ENCODE data around the gene GAB1. TPM values are rescaled to one million over a fixed set of nuclear protein-coding genes. Genes with fewer than 3 reads are reported as not detected.

Gene GAB1
- 6.9 TPM for total RNA-seq
- polyA plus RNA-seq = 3.9 TPM
- long read RNA-seq, donor 1 = 0 reads
- long read RNA-seq, donor 2 = 0 reads
- long read RNA-seq, donor 3 = 0 reads
- long read RNA-seq, donor 4 = 0 reads
- long read RNA-seq, donor 5, partial matches to known transcripts = 0 of 1 reads
- long read RNA-seq, donor 5, other reads (novel, unspliced or antisense) = 0 of 1 reads
- long read RNA-seq, donor 6 = 0 reads
- long read RNA-seq, donor 7, partial matches to known transcripts = 8 of 8 reads
- long read RNA-seq, donor 7, other reads (novel, unspliced or antisense) = 0 of 8 reads
- long read RNA-seq, donor 8 = 0 reads
- long read RNA-seq, donor 9, partial matches to known transcripts = 0 of 1 reads
- long read RNA-seq, donor 9, other reads (novel, unspliced or antisense) = 0 of 1 reads
- long read RNA-seq, donor 10 = 0 reads

- H3K9me3 ChIP-seq (ENCODE audit: control insufficient read depth in 2 of 2, insufficient read depth in 1 of 2, low read length in 1 of 2) = no peaks in the 10 kb centered on the region
- H3K27ac ChIP-seq (ENCODE audit: low read depth in 1 of 2, low read length in 1 of 2) = peak within 1 kb of the TSS; percentile 58 to 88
- H3K4me3 ChIP-seq (ENCODE audit: low read length in 2 of 2) = peak within 1 kb of the TSS; percentile 79 to 84
- WGBS = under 1% methylated on average over 81 of the region's 81 CpGs
- DNase-seq (ENCODE audit: low read depth in 6 of 9, low spot score in 9 of 9) = peak in 6 of 9 donors; percentile 32 to 70 (median 42)
- peaks cover 7 to 18% of the 10 kb centered on the region in 2 donors for H3K4me1 ChIP-seq (ENCODE audit: control insufficient read depth in 2 of 2, insufficient read depth in 2 of 2, low read length in 2 of 2)
- peaks cover 0 to 31% of the 10 kb centered on the region in 2 donors for H3K27me3 ChIP-seq (ENCODE audit: control insufficient read depth in 2 of 2, insufficient read depth in 1 of 2, low read length in 1 of 2)
- H3K36me3 ChIP-seq (ENCODE audit: control insufficient read depth in 2 of 2, insufficient read depth in 2 of 2, low read length in 1 of 2) = no peaks in the 10 kb centered on the region
Observed at GRCh38 chr4:143336781-143337599, at the start of gene GAB1. GAB1 (plus strand) TSS chr4:143336876; CDS start chr4:143337189, 313 bp downstream.

- H3K27ac ChIP-seq (ENCODE audit: low read depth in 1 of 2, low read length in 1 of 2) = peak overlapping the region in 1 of 2 donors; percentile 19
- peak in 2 of 9 donors; percentile 5 to 29 for DNase-seq (ENCODE audit: low read depth in 6 of 9, low spot score in 9 of 9)
- no peak overlapping the region for H3K4me3 ChIP-seq (ENCODE audit: low read length in 2 of 2)
- H3K36me3 ChIP-seq (ENCODE audit: control insufficient read depth in 2 of 2, insufficient read depth in 2 of 2, low read length in 1 of 2) = no peaks in the 10 kb centered on the region
- no peaks in the 10 kb centered on the region for H3K27me3 ChIP-seq (ENCODE audit: control insufficient read depth in 2 of 2, insufficient read depth in 1 of 2, low read length in 1 of 2)
- 63% methylated on average over 3 of the region's 3 CpGs for WGBS
- H3K9me3 ChIP-seq (ENCODE audit: control insufficient read depth in 2 of 2, insufficient read depth in 1 of 2, low read length in 1 of 2) = no peaks in the 10 kb centered on the region
- peaks cover 0 to 2% of the 10 kb centered on the region in 2 donors for H3K4me1 ChIP-seq (ENCODE audit: control insufficient read depth in 2 of 2, insufficient read depth in 2 of 2, low read length in 2 of 2)
Observed at GRCh38 chr4:143287572-143287923, 49.1 kb upstream of the GAB1 start.

GRCh38 chr4:143288171-143288570, 48.5 kb upstream of the GAB1 start:
- H3K27me3 ChIP-seq (ENCODE audit: control insufficient read depth in 2 of 2, insufficient read depth in 1 of 2, low read length in 1 of 2) = no peaks in the 10 kb centered on the region
- no peaks in the 10 kb centered on the region for H3K9me3 ChIP-seq (ENCODE audit: control insufficient read depth in 2 of 2, insufficient read depth in 1 of 2, low read length in 1 of 2)
- H3K36me3 ChIP-seq (ENCODE audit: control insufficient read depth in 2 of 2, insufficient read depth in 2 of 2, low read length in 1 of 2) = no peaks in the 10 kb centered on the region
- WGBS = 97% methylated on average over 4 of the region's 4 CpGs
- no peak for DNase-seq (ENCODE audit: low read depth in 6 of 9, low spot score in 9 of 9)
- H3K27ac ChIP-seq (ENCODE audit: low read depth in 1 of 2, low read length in 1 of 2) = no peak overlapping the region
- no peak overlapping the region for H3K4me3 ChIP-seq (ENCODE audit: low read length in 2 of 2)
- peaks cover 0 to 2% of the 10 kb centered on the region in 2 donors for H3K4me1 ChIP-seq (ENCODE audit: control insufficient read depth in 2 of 2, insufficient read depth in 2 of 2, low read length in 2 of 2)

GRCh38 chr4:143289370-143289769, 47.3 kb upstream of the GAB1 start:
- H3K4me1 ChIP-seq (ENCODE audit: control insufficient read depth in 2 of 2, insufficient read depth in 2 of 2, low read length in 2 of 2) = peaks cover 0 to 2% of the 10 kb centered on the region in 2 donors

GRCh38 chr4:143291314-143291713, 45.4 kb upstream of the GAB1 start:
- Histone ChIP-seq H3K27me3 (ENCODE audit: control insufficient read depth in 2 of 2, insufficient read depth in 1 of 2, low read length in 1 of 2) (no peaks in the 10 kb centered on the region), H3K4me1 (ENCODE audit: control insufficient read depth in 2 of 2, insufficient read depth in 2 of 2, low read length in 2 of 2) (peaks cover 0 to 2% of the 10 kb centered on the region in 2 donors), H3K4me3 (ENCODE audit: low read length in 2 of 2) (no peak overlapping the region), H3K36me3 (ENCODE audit: control insufficient read depth in 2 of 2, insufficient read depth in 2 of 2, low read length in 1 of 2) (no peaks in the 10 kb centered on the region), H3K27ac (ENCODE audit: low read depth in 1 of 2, low read length in 1 of 2) (no peak overlapping the region), H3K9me3 (ENCODE audit: control insufficient read depth in 2 of 2, insufficient read depth in 1 of 2, low read length in 1 of 2) (no peaks in the 10 kb centered on the region)
- DNase-seq (ENCODE audit: low read depth in 6 of 9, low spot score in 9 of 9) = no peak

More at GRCh38 chr4:143289370-143289769, 47.3 kb upstream of the GAB1 start:
- DNase-seq (ENCODE audit: low read depth in 6 of 9, low spot score in 9 of 9) = no peak
- Histone ChIP-seq H3K9me3 (ENCODE audit: control insufficient read depth in 2 of 2, insufficient read depth in 1 of 2, low read length in 1 of 2) (no peaks in the 10 kb centered on the region), H3K36me3 (ENCODE audit: control insufficient read depth in 2 of 2, insufficient read depth in 2 of 2, low read length in 1 of 2) (no peaks in the 10 kb centered on the region), H3K4me3 (ENCODE audit: low read length in 2 of 2) (no peak overlapping the region), H3K27me3 (ENCODE audit: control insufficient read depth in 2 of 2, insufficient read depth in 1 of 2, low read length in 1 of 2) (no peaks in the 10 kb centered on the region), H3K27ac (ENCODE audit: low read depth in 1 of 2, low read length in 1 of 2) (no peak overlapping the region)

- H3K27me3 ChIP-seq (ENCODE audit: control insufficient read depth in 2 of 2, insufficient read depth in 1 of 2, low read length in 1 of 2) = no peaks in the 10 kb centered on the region
- H3K36me3 ChIP-seq (ENCODE audit: control insufficient read depth in 2 of 2, insufficient read depth in 2 of 2, low read length in 1 of 2) = no peaks in the 10 kb centered on the region
- H3K27ac ChIP-seq (ENCODE audit: low read depth in 1 of 2, low read length in 1 of 2) = no peak overlapping the region
- H3K4me3 ChIP-seq (ENCODE audit: low read length in 2 of 2) = no peak overlapping the region
- no peaks in the 10 kb centered on the region for H3K4me1 ChIP-seq (ENCODE audit: control insufficient read depth in 2 of 2, insufficient read depth in 2 of 2, low read length in 2 of 2)
- no peaks in the 10 kb centered on the region for H3K9me3 ChIP-seq (ENCODE audit: control insufficient read depth in 2 of 2, insufficient read depth in 1 of 2, low read length in 1 of 2)
- WGBS = 100% methylated on average over 1 of the region's 1 CpG
- no peak for DNase-seq (ENCODE audit: low read depth in 6 of 9, low spot score in 9 of 9)
Observed at GRCh38 chr4:143292858-143293257, 43.8 kb upstream of the GAB1 start.

- H3K27ac ChIP-seq (ENCODE audit: low read depth in 1 of 2, low read length in 1 of 2) = no peak overlapping the region
- no peak overlapping the region for H3K4me3 ChIP-seq (ENCODE audit: low read length in 2 of 2)
- no peak for DNase-seq (ENCODE audit: low read depth in 6 of 9, low spot score in 9 of 9)
- no peaks in the 10 kb centered on the region for H3K27me3 ChIP-seq (ENCODE audit: control insufficient read depth in 2 of 2, insufficient read depth in 1 of 2, low read length in 1 of 2)
- no peaks in the 10 kb centered on the region for H3K4me1 ChIP-seq (ENCODE audit: control insufficient read depth in 2 of 2, insufficient read depth in 2 of 2, low read length in 2 of 2)
- WGBS = 88% methylated on average over 3 of the region's 3 CpGs
- H3K9me3 ChIP-seq (ENCODE audit: control insufficient read depth in 2 of 2, insufficient read depth in 1 of 2, low read length in 1 of 2) = no peaks in the 10 kb centered on the region
- H3K36me3 ChIP-seq (ENCODE audit: control insufficient read depth in 2 of 2, insufficient read depth in 2 of 2, low read length in 1 of 2) = no peaks in the 10 kb centered on the region
Observed at GRCh38 chr4:143294310-143294709, 42.4 kb upstream of the GAB1 start.

- whole genome bisulfite sequencing = 95% methylated on average over 4 of the region's 4 CpGs
- H3K9me3 ChIP-seq (ENCODE audit: control insufficient read depth in 2 of 2, insufficient read depth in 1 of 2, low read length in 1 of 2) = no peaks in the 10 kb centered on the region
- no peak overlapping the region for H3K27ac ChIP-seq (ENCODE audit: low read depth in 1 of 2, low read length in 1 of 2)
- H3K4me3 ChIP-seq (ENCODE audit: low read length in 2 of 2) = no peak overlapping the region
- DNase-seq (ENCODE audit: low read depth in 6 of 9, low spot score in 9 of 9) = no peak
- no peaks in the 10 kb centered on the region for H3K4me1 ChIP-seq (ENCODE audit: control insufficient read depth in 2 of 2, insufficient read depth in 2 of 2, low read length in 2 of 2)
- no peaks in the 10 kb centered on the region for H3K36me3 ChIP-seq (ENCODE audit: control insufficient read depth in 2 of 2, insufficient read depth in 2 of 2, low read length in 1 of 2)
- H3K27me3 ChIP-seq (ENCODE audit: control insufficient read depth in 2 of 2, insufficient read depth in 1 of 2, low read length in 1 of 2) = no peaks in the 10 kb centered on the region
Observed at GRCh38 chr4:143294710-143295275, 41.9 kb upstream of the GAB1 start.

Data from thymus (tissue), 14 donors.